Measurements from ENCODE around the gene AMER3. TPM values are rescaled to one million over a fixed set of nuclear protein-coding genes. Genes with fewer than 3 reads are reported as not detected.

The AMER3 gene
- total and polyA plus RNA-seq, 2 of the 8 experiments (the other 6 are each of a cell fraction or from before 2014, with no cell fraction given): 0.15 to 0.19 TPM

- TF ChIP-seq CTBP2 (IDR thresholded peaks at IDR 0.05; ENCODE audit: borderline replicate concordance, insufficient read depth, insufficient read length, low read length): no peak
Measured at GRCh38 chr2:130787841-130788240, 32.5 kb downstream of the AMER3 start (continued).

All from H1 (cell line).